ENCODE data around the gene OR5D14. TPM values are rescaled to one million over a fixed set of nuclear protein-coding genes. Genes with fewer than 3 reads are reported as not detected.

Gene OR5D14
- total RNA-seq, 3 donors from 2014 or later (not counting 1 experiment from before 2014, with no cell fraction given): not detected

GRCh38 chr11:55838452-55838851, 43.1 kb downstream of the OR5D14 start, which contains the start of gene OR5D16:
Gene OR5D16, plus strand, starts transcription at chr11:55838752. Its CDS starts 0 bp downstream, at chr11:55838752.
- H3K27me3 Mint-ChIP-seq (ENCODE audit: low read depth in 2 of 2): no peaks in the 10 kb centered on the region
- H3K36me3 Mint-ChIP-seq: peaks cover 13% of the 10 kb centered on the region
- H3K9me3 ChIP-seq (ENCODE audit: control insufficient read depth, insufficient read depth, low read length): peaks cover 5% of the 10 kb centered on the region
- no peak within 1 kb of the TSS for H3K4me3 ChIP-seq (ENCODE audit: low read length)
- no peaks in the 10 kb centered on the region for H3K4me1 ChIP-seq (ENCODE audit: control insufficient read depth, insufficient read depth, low read length)
- H3K27ac Mint-ChIP-seq: no peak within 1 kb of the TSS
- no peaks in the 10 kb centered on the region for H3K27me3 ChIP-seq (ENCODE audit: control insufficient read depth, insufficient read depth, low read length)
- intact Hi-C loops (cut with micrococcal nuclease): loop anchor here (10.0 kb wide), 1 partner anchor 64 kb away; the partner anchor contains the start of gene OR5D13
- no peak within 1 kb of the TSS for H3K4me3 Mint-ChIP-seq
- H3K9me3 Mint-ChIP-seq: peaks cover 13 to 25% of the 10 kb centered on the region in 2 donors
- WGBS (ENCODE audit: insufficient coverage): 48% methylated on average over 3 of the region's 3 CpGs
- no peak for ATAC-seq
- H3K27ac ChIP-seq (ENCODE audit: low read length): no peak within 1 kb of the TSS
- no peaks in the 10 kb centered on the region for H3K36me3 ChIP-seq (ENCODE audit: control insufficient read depth, insufficient read depth, low read length)
- no peak for DNase-seq
- no peaks in the 10 kb centered on the region for H3K4me1 Mint-ChIP-seq
- no peak for TF ChIP-seq CTCF (IDR thresholded peaks at IDR 0.05)

Other genes starting within 250 kb of the OR5D14 start
- not detected for gene OR4C15, start 241.1 kb upstream of the OR5D14 start, total RNA-seq
- gene OR4C16, start 223.4 kb upstream of the OR5D14 start, total RNA-seq: not detected
- gene OR4C11, start 187.9 kb upstream of the OR5D14 start, total RNA-seq: not detected
- gene OR4P4, start 160.4 kb upstream of the OR5D14 start, total RNA-seq: not detected
- gene OR4S2, start 147.2 kb upstream of the OR5D14 start, total RNA-seq: not detected
- not detected for gene OR4C6, start 133.4 kb upstream of the OR5D14 start, total RNA-seq
- not detected for gene OR5D13, start 22.1 kb upstream of the OR5D14 start, total RNA-seq
- gene OR5L1, start 15.8 kb downstream of the OR5D14 start, total RNA-seq: not detected
- gene OR5D18, start 24.1 kb downstream of the OR5D14 start, total RNA-seq: not detected
- gene OR5L2, start 31.7 kb downstream of the OR5D14 start, total RNA-seq: not detected
- not detected for gene OR5D16, start 43.2 kb downstream of the OR5D14 start, total RNA-seq
- 1 to 10 TPM in 1 of 3 donors, under 1 TPM in 1, not detected in 1; 0.25 to 8.5 TPM for gene TRIM51, start 87.7 kb downstream of the OR5D14 start, total RNA-seq
- not detected for gene OR5W2, start 119.0 kb downstream of the OR5D14 start, total RNA-seq
- gene OR5I1, start 140.8 kb downstream of the OR5D14 start, total RNA-seq: not detected
- gene OR10AG1, start 174.4 kb downstream of the OR5D14 start, total RNA-seq: not detected
- gene OR5F1, start 199.1 kb downstream of the OR5D14 start, total RNA-seq: not detected
- not detected for gene OR5AS1, start 232.1 kb downstream of the OR5D14 start, total RNA-seq